ENCODE results near the gene NSD2. TPM values are rescaled to one million over a fixed set of nuclear protein-coding genes. Genes with fewer than 3 reads are reported as not detected.

The NSD2 gene
- total RNA-seq, 4 donors from 2014 or later: 56.0 to 255 (median 98.9) TPM

DNA sequence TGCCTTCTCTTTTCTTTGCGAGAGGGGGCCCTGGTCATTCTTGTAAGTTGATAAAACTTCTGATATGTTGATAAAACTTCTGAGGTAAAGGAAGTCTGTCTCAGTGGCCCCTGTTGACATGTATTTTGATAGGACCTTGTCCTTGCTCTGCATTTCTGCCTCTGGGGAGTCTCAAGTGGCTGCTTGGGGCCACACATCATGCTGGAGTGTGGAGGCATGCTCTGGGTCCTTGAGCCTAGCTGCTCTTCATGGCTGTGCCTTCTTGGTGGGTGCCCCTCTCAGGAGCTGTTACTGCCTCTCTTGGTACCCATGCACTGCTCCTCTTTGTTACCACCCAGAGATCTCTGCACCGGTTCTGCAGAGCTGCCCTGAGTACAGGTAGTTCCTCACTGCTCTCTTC is 14.2 kb downstream of the NSD2 start:
- TF ChIP-seq POLR2A (IDR thresholded peaks at IDR 0.05): no peak
- TF ChIP-seq, protein P1, sequence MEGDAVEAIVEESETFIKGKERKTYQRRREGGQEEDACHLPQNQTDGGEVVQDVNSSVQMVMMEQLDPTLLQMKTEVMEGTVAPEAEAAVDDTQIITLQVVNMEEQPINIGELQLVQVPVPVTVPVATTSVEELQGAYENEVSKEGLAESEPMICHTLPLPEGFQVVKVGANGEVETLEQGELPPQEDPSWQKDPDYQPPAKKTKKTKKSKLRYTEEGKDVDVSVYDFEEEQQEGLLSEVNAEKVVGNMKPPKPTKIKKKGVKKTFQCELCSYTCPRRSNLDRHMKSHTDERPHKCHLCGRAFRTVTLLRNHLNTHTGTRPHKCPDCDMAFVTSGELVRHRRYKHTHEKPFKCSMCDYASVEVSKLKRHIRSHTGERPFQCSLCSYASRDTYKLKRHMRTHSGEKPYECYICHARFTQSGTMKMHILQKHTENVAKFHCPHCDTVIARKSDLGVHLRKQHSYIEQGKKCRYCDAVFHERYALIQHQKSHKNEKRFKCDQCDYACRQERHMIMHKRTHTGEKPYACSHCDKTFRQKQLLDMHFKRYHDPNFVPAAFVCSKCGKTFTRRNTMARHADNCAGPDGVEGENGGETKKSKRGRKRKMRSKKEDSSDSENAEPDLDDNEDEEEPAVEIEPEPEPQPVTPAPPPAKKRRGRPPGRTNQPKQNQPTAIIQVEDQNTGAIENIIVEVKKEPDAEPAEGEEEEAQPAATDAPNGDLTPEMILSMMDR (IDR thresholded peaks at IDR 0.05): no peak
- peaks cover 0 to 22% (median 0%) of the 10 kb centered on the region in 4 donors for H3K4me1 ChIP-seq
- no peak for DNase-seq

DNA sequence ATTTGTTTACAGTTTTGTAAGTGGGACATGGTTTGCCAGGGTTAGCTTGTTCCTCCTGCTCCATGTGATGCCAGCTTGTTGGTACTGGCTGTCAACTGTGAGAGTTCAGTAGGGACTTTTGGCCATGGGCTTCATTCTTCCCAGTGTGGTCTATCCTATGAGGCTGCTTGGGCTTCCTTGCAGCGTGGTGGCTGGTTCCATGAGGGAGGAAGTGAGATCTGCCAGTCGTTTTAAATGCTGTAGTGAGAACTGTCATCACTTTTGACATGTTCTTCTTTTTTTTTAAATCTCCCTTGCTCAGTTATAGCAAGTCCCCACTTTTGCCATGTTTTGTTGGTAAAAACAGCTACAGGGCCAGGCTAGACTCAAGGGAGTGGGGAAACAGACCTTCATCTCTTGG is 15.9 kb downstream of the NSD2 start:
- H3K4me1 ChIP-seq: peaks cover 0 to 10% (median 0%) of the 10 kb centered on the region in 4 donors
- H3K9me3 ChIP-seq: no peaks in the 10 kb centered on the region
- no peak overlapping the region for H3K4me3 ChIP-seq
- DNase-seq: no peak
- TF ChIP-seq, protein P1 (IDR thresholded peaks at IDR 0.05): no peak
- no peak for TF ChIP-seq POLR2A (IDR thresholded peaks at IDR 0.05)
- H3K27ac ChIP-seq: peak overlapping the region in 1 of 4 donors; percentile 28
- H3K27me3 ChIP-seq: no peaks in the 10 kb centered on the region
- H3K36me3 ChIP-seq: no peaks in the 10 kb centered on the region

More for the DNA sequence above, 14.2 kb downstream of the NSD2 start:
- Histone ChIP-seq H3K27me3 (no peaks in the 10 kb centered on the region), H3K27ac (no peak overlapping the region), H3K9me3 (no peaks in the 10 kb centered on the region), H3K36me3 (no peaks in the 10 kb centered on the region), H3K4me3 (no peak overlapping the region)

DNA sequence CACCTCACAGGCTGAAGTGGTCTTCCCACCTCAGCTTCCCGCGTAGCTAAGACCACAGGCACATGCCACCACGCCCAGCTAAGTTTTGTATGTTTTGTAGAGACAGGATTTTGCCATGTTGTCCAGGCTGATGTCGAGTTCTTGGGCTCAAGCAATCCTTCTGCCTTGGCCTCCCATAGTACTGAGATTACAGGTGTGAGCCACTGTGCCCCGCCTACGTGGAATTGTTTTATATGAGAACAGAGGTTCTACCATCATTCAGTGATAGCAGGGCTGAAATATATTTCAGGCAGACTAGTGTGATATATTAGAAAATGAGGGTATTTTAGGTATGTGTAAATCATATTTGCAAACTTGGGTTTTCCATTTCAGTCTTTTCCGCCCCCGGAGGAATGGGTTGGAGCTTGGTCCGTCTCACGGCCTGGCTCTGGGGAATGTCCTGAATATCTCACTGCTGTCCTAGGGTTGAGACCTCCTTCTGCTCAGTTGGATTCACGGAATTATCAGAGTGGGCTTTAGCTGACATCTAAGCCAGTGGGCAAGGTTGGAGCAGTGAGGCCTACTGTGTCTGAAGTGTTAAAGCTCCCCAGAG is 19.9 kb downstream of the NSD2 start:
- Histone ChIP-seq H3K27ac (no peak overlapping the region), H3K27me3 (no peaks in the 10 kb centered on the region), H3K36me3 (no peaks in the 10 kb centered on the region), H3K9me3 (no peaks in the 10 kb centered on the region), H3K4me1 (peaks cover 0 to 8% (median 0%) of the 10 kb centered on the region in 4 donors), H3K4me3 (no peak overlapping the region)
- DNase-seq: no peak
- TF ChIP-seq, protein P1 (IDR thresholded peaks at IDR 0.05): no peak
- TF ChIP-seq POLR2A (IDR thresholded peaks at IDR 0.05): no peak

DNA sequence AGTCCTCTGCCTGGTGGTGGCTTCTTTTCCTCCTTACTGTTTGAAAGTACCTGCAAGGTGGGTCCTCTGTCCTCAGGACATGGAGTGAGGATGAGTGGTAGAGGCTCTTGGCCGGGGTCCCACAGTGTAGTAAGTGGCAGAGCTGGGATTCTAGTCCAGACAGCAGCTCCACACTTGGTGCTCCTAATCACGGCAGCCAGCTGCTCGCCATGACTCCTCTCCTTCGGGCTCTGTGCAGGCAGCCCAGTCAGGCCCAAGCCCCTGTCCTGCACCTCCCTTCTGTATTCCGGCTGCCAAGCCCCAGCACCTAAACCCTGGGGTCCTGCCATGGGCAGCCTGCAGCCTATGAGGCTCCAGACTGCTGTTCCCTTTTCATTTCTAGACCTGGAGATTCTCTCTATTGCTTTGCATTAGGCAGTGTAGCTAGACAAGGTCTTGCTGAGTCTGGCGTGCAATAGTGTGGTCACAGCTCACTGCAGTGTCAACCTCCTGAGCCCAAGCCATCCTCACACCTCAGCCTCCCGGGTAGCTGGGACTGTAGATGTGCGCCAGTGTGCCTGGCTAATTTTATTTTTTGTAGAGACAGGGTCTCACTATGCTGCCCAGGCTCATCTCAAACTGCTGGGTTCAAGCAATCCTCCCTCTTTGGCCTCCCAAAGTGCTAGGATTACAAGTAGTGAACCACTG is 24.9 kb downstream of the NSD2 start:
- Histone ChIP-seq H3K27ac (no peak overlapping the region), H3K36me3 (peaks cover 0 to 7% (median 0%) of the 10 kb centered on the region in 3 donors), H3K9me3 (no peaks in the 10 kb centered on the region), H3K4me1 (no peaks in the 10 kb centered on the region), H3K4me3 (no peak overlapping the region), H3K27me3 (no peaks in the 10 kb centered on the region)
- no peak for DNase-seq
- TF ChIP-seq, protein P1 (IDR thresholded peaks at IDR 0.05): no peak
- TF ChIP-seq POLR2A (IDR thresholded peaks at IDR 0.05): no peak

DNA sequence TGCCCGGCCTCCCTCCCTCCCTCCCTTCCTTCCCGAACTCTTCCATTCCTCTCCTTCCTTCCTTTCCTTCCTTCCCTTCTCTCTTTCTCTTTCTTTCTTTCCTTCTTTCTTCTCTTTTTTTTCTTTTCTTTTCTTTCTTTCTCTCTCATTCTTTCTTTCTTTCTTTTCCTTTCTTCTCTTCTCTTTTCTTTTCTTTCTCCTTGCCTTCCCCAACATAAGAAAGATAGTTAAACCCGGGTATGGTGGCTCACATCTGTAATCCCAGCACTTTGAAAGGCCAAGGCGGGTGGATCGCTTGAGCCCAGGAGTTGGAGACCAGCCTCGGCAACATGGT is 25.4 kb downstream of the NSD2 start:
- Histone ChIP-seq H3K4me3 (no peak overlapping the region), H3K36me3 (peaks cover 0 to 12% (median 0%) of the 10 kb centered on the region in 3 donors), H3K27ac (no peak overlapping the region), H3K27me3 (no peaks in the 10 kb centered on the region), H3K4me1 (no peaks in the 10 kb centered on the region), H3K9me3 (no peaks in the 10 kb centered on the region)
- no peak for DNase-seq
- TF ChIP-seq, protein P1 (IDR thresholded peaks at IDR 0.05): no peak
- TF ChIP-seq POLR2A (IDR thresholded peaks at IDR 0.05): no peak

Data from Peyer's patch (tissue), 4 donors.